Stimulated activated CD8-positive, alpha-beta memory T cell treated with anti-CD3 and anti-CD28 coated beads, Interleukin-15, amount 100 ng/mL, for 4 hours (primary cell): ENCODE results near the gene FGB.
"Not testable (repeated sequence)": the region's sequence is repeated elsewhere in the genome, so short reads cannot be mapped to it uniquely, and the experiment has no call there.

Experiments used
- DNase-seq, 2 donors: peaks; one replicate each; pipeline ENCODE4 v3.0.0-alpha.2; 2020; ENCODE audit warnings: low read depth in 2 of 2

The FGB gene

GRCh38 chr4:154565704-154566103 is 2.9 kb downstream of the FGB start:
- no peak for DNase-seq

GRCh38 chr4:154566639-154567204 is 3.9 kb downstream of the FGB start:
- DNase-seq: no peak

- DNase-seq: no peak
These were observed 6.2 kb downstream of the FGB start for GRCh38 chr4:154569028-154569427.

GRCh38 chr4:154569584-154569983 is 6.8 kb downstream of the FGB start:
- DNase-seq: no peak

GRCh38 chr4:154573190-154573870 is 10.5 kb downstream of the FGB start:
- DNase-seq: no peak

GRCh38 chr4:154574311-154574710 is 11.5 kb downstream of the FGB start:
- DNase-seq: no peak

GRCh38 chr4:154577324-154577723 is 14.5 kb downstream of the FGB start:
- DNase-seq: no peak

- DNase-seq: no peak
These were observed 16.1 kb downstream of the FGB start for GRCh38 chr4:154578919-154579318.

GRCh38 chr4:154579927-154580326 is 17.1 kb downstream of the FGB start:
- no peak for DNase-seq

- no peak for DNase-seq
These were observed 19.9 kb downstream of the FGB start for GRCh38 chr4:154582723-154583122.

- DNase-seq: no peak
These were observed 20.4 kb downstream of the FGB start for GRCh38 chr4:154583230-154583629.

GRCh38 chr4:154583677-154584076 is 20.9 kb downstream of the FGB start:
- DNase-seq: no peak

GRCh38 chr4:154584259-154584658 is 21.4 kb downstream of the FGB start:
- DNase-seq: no peak

- DNase-seq: no peak
These were observed 22.7 kb downstream of the FGB start for GRCh38 chr4:154585369-154586018.

- DNase-seq: no peak
These were observed 23.7 kb downstream of the FGB start for GRCh38 chr4:154586296-154587033.

- DNase-seq: no peak
These were observed 25.4 kb downstream of the FGB start for GRCh38 chr4:154588198-154588597.

GRCh38 chr4:154589296-154590197 is 26.7 kb downstream of the FGB start:
- DNase-seq: no peak

- no peak for DNase-seq
These were observed 27.7 kb downstream of the FGB start, which contains the start of gene FGA for GRCh38 chr4:154590329-154591006. Gene FGA (minus strand): TSS chr4:154590742. CDS start chr4:154590687, 55 bp downstream.

GRCh38 chr4:154591890-154592289 is 29.1 kb downstream of the FGB start:
- no peak for DNase-seq

GRCh38 chr4:154593868-154594267 is 31.1 kb downstream of the FGB start:
- DNase-seq: no peak

GRCh38 chr4:154594343-154594742 is 31.5 kb downstream of the FGB start:
- not testable (repeated sequence) for DNase-seq
